Measurements from ENCODE around the gene TIMM44. TPM values are rescaled to one million over a fixed set of nuclear protein-coding genes. Genes with fewer than 3 reads are reported as not detected.

The TIMM44 gene
- total and polyA plus RNA-seq, 10 of the 15 experiments (the other 5 are each of a cell fraction or from before 2014, with no cell fraction given) = 6.6 to 90.7 (median 57.6) TPM

DNA sequence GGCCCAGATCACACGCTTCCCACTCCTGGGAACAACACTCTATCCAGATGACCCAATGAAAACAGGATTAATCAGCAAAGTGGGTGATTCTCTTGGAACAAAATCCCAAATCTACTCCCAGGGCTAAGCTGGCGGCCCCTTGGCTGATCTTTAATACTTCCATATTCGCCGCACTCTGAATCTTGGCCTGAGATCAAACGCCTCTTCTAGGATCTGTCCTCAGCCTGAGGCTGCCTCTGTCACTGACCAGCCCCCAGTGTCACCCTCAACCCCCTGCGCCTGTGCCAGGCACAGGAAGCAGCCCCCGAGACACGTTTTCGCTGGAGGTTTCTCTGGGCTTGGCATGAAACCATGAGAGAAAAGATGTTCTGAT lies 15.1 kb downstream of the TIMM44 start:
- DNase-seq (ENCODE audit: low read depth, low spot score) (no peak), FAIRE-seq (no peak), ATAC-seq (no peak)
- 99% methylated on average over 9 of the region's 9 CpGs for WGBS (ENCODE audit: insufficient coverage, insufficient replicate concordance, low lambda C conversion rate, missing lambda C conversion rate)
- ChIA-PET POLR2A (interaction anchor here (0.5 to 0.6 kb wide), 2 partner anchors 18 to 46 kb away, joined by 3 read pairs; no protein-coding TSS in a partner anchor), RAD21 (ENCODE audit: unreplicated experiment) (interaction anchor here (1.0 to 2.2 kb wide), 3 partner anchors 9 to 360 kb away, joined by 4 to 11 read pairs (median 5); partner anchors contain the start of genes SNAPC2 and TIMM44), CTCF (interaction anchor here (1.0 to 4.4 kb wide), 3 partner anchors 10 to 26 kb away, joined by 3 to 44 read pairs (median 8); partner anchors contain the start of genes MAP2K7 and TIMM44), SMC1A (ENCODE audit: uncharacterized antibody, unreplicated experiment) (interaction anchor here (2.2 kb wide), 1 partner anchor 16 kb away, joined by 10 read pairs; the partner anchor contains the start of gene TIMM44)
- H3K27ac ChIP-seq (ENCODE audit: control insufficient read depth, insufficient read depth) = no peak overlapping the region
- H4K20me1 ChIP-seq (ENCODE audit: control insufficient read depth, insufficient read depth) = no peaks in the 10 kb centered on the region; the same call in 1 of the 2 replicates
- H3K9me3 ChIP-seq (replicated peaks; ENCODE audit: control insufficient read depth, insufficient read depth, low read length) = no peaks in the 10 kb centered on the region
- TF ChIP-seq HDGF (IDR thresholded peaks at IDR 0.05) (no peak), ZNF24 (IDR thresholded peaks at IDR 0.05) (no peak), TCF3 (IDR thresholded peaks at IDR 0.05; ENCODE audit: borderline replicate concordance, insufficient read depth, low read depth, low read length) (no peak)
- H3K27me3 ChIP-seq (replicated peaks in 1 of 2; ENCODE audit: control insufficient read depth in 2 of 2, insufficient read depth in 2 of 2, low read length in 1 of 2) = no peaks in the 10 kb centered on the region
- no peak overlapping the region for H3K4me2 ChIP-seq (ENCODE audit: control insufficient read depth, insufficient read depth)
- H3K4me1 ChIP-seq (ENCODE audit: control insufficient read depth, insufficient read depth, low read length) = no peaks in the 10 kb centered on the region; the same call in 1 of the 2 replicates
- peaks cover 7 to 27% of the 10 kb centered on the region in 2 experiments; a peak in 3 of 4 replicates for H3K36me3 ChIP-seq (ENCODE audit: control insufficient read depth in 2 of 2, insufficient read depth in 2 of 2, low read length in 1 of 2)
- in situ Hi-C loops (cut with MboI) = no loop called here
- no peak overlapping the region for H3K9ac ChIP-seq (ENCODE audit: control insufficient read depth, insufficient read depth, low read length)
- intact Hi-C loops (cut with micrococcal nuclease; ENCODE audit: unreplicated experiment) = no loop called here
- H2AFZ ChIP-seq (ENCODE audit: control insufficient read depth, low read depth, low read length) = no peak overlapping the region
- BruUV-seq (replicated peaks) = TSS peak; percentile 51
- no peaks in the 10 kb centered on the region for H3K79me2 ChIP-seq (ENCODE audit: control insufficient read depth, insufficient read depth, low read length)
- no peak overlapping the region for H3K4me3 ChIP-seq

DNA sequence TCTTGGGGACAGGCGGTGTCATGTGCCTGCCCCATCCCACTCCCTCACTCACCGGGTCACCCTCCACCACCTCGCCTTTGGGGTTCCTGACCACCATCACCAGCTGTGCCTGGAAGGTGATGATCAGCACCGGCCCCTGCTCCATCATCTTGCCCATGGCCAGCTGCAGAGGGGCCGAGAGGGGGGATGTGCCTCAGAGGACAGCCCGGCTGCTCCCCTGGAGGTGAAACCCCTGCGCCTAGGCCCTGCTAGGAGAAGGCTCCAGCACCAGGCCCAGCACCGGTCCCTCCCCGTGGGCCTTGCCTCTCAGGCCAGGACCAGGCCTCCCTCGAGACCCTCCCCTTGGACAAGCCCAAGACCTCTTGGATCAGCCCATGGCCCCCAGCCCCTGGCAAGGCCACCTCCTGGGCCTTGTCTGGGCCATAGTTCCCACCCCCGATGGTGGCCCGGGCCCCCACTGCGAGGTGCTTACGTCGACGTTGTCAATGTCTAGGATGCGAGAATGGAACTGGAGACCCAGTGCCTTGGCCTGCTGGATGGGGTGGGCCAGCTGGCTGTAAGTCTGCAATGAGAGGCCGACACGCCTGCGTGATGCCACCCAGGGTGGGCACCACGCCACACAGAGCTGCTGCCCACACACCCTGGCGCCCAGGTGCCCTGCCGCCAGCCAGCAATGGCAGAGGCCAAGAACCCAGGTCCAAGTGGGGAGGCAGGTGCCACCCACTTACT lies 15.7 kb downstream of the TIMM44 start:
- H3K4me1 ChIP-seq (ENCODE audit: control insufficient read depth, insufficient read depth, low read length) = no peaks in the 10 kb centered on the region; the same call in 1 of the 2 replicates
- in situ Hi-C loops (cut with MboI) (no loop called here), intact Hi-C loops (cut with micrococcal nuclease; ENCODE audit: unreplicated experiment) (no loop called here)
- FAIRE-seq (no peak), DNase-seq (ENCODE audit: low read depth, low spot score) (no peak), ATAC-seq (no peak)
- H3K4me2 ChIP-seq (ENCODE audit: control insufficient read depth, insufficient read depth) = no peak overlapping the region
- 86% methylated on average over 23 of the region's 23 CpGs for WGBS (ENCODE audit: insufficient coverage, insufficient replicate concordance, low lambda C conversion rate, missing lambda C conversion rate)
- no TSS peak for BruUV-seq (replicated peaks)
- H3K79me2 ChIP-seq (ENCODE audit: control insufficient read depth, insufficient read depth, low read length) = no peaks in the 10 kb centered on the region
- H3K4me3 ChIP-seq = no peak overlapping the region
- no peak overlapping the region for H3K27ac ChIP-seq (ENCODE audit: control insufficient read depth, insufficient read depth)
- no peaks in the 10 kb centered on the region; the same call in 1 of the 2 replicates for H4K20me1 ChIP-seq (ENCODE audit: control insufficient read depth, insufficient read depth)
- ChIA-PET POLR2A (interaction anchor here (0.6 kb wide), 1 partner anchor 47 kb away, joined by 3 read pairs; no protein-coding TSS in a partner anchor), RAD21 (ENCODE audit: unreplicated experiment) (interaction anchor here (1.8 to 2.2 kb wide), 2 partner anchors 8 to 16 kb away, joined by 5 to 11 read pairs; partner anchors contain the start of genes SNAPC2 and TIMM44), CTCF (interaction anchor here (1.9 kb wide), 1 partner anchor 17 kb away, joined by 8 read pairs; no protein-coding TSS in a partner anchor), SMC1A (ENCODE audit: uncharacterized antibody, unreplicated experiment) (interaction anchor here (2.2 kb wide), 1 partner anchor 16 kb away, joined by 10 read pairs; the partner anchor contains the start of gene TIMM44)
- H2AFZ ChIP-seq (ENCODE audit: control insufficient read depth, low read depth, low read length) = no peak overlapping the region
- H3K27me3 ChIP-seq (replicated peaks in 1 of 2; ENCODE audit: control insufficient read depth in 2 of 2, insufficient read depth in 2 of 2, low read length in 1 of 2) = no peaks in the 10 kb centered on the region
- H3K9ac ChIP-seq (ENCODE audit: control insufficient read depth, insufficient read depth, low read length) = no peak overlapping the region
- H3K9me3 ChIP-seq (replicated peaks; ENCODE audit: control insufficient read depth, insufficient read depth, low read length) = no peaks in the 10 kb centered on the region
- H3K36me3 ChIP-seq (ENCODE audit: control insufficient read depth in 2 of 2, insufficient read depth in 2 of 2, low read length in 1 of 2) = peaks cover 7 to 21% of the 10 kb centered on the region in 2 experiments; a peak in 3 of 4 replicates
- TF ChIP-seq PAX5 (IDR thresholded peaks at IDR 0.05; ENCODE audit: borderline replicate concordance, low read depth, low read length) (no peak), POLR2AphosphoS2 (IDR thresholded peaks at IDR 0.05; ENCODE audit: low read depth, low read length) (no peak), ZNF622 (IDR thresholded peaks at IDR 0.05) (no peak), BCL11A (IDR thresholded peaks at IDR 0.05; ENCODE audit: low read depth, low read length) (no peak), BHLHE40 (IDR thresholded peaks at IDR 0.05; ENCODE audit: borderline replicate concordance in 1 of 2, low read depth in 2 of 2, low read length in 1 of 2) (no peak), RELA (IDR thresholded peaks at IDR 0.05; ENCODE audit: borderline replicate concordance, partially characterized antibody) (no peak)
- TF ChIP-seq, protein P1, sequence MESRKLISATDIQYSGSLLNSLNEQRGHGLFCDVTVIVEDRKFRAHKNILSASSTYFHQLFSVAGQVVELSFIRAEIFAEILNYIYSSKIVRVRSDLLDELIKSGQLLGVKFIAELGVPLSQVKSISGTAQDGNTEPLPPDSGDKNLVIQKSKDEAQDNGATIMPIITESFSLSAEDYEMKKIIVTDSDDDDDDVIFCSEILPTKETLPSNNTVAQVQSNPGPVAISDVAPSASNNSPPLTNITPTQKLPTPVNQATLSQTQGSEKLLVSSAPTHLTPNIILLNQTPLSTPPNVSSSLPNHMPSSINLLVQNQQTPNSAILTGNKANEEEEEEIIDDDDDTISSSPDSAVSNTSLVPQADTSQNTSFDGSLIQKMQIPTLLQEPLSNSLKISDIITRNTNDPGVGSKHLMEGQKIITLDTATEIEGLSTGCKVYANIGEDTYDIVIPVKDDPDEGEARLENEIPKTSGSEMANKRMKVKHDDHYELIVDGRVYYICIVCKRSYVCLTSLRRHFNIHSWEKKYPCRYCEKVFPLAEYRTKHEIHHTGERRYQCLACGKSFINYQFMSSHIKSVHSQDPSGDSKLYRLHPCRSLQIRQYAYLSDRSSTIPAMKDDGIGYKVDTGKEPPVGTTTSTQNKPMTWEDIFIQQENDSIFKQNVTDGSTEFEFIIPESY (IDR thresholded peaks at IDR 0.05) = no peak

Measured in GM12878 (cell line).